ENCODE data around the gene SLC7A10.

SLC7A10 gene

DNA sequence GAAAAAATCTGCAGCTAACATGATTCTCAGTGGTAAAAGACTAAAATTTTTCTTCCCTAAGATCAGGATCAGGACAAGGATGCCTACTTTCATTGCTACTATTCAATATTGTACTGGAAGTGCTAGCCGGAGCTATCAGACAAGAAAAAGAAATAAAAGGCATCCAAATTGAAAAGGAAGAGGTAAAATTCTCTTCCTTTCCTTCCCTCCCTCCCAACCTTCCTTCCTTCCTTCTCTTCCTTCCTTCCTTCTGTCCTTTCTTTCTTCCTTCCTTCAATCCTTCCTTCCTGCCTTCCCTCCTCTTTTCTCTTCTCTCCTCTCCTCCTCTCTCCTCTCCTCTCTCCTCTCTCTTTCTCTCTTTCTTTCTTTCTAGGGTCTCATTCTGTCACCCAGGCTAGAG, 58.2 kb downstream of the SLC7A10 start:
- TF ChIP-seq, protein P1, sequence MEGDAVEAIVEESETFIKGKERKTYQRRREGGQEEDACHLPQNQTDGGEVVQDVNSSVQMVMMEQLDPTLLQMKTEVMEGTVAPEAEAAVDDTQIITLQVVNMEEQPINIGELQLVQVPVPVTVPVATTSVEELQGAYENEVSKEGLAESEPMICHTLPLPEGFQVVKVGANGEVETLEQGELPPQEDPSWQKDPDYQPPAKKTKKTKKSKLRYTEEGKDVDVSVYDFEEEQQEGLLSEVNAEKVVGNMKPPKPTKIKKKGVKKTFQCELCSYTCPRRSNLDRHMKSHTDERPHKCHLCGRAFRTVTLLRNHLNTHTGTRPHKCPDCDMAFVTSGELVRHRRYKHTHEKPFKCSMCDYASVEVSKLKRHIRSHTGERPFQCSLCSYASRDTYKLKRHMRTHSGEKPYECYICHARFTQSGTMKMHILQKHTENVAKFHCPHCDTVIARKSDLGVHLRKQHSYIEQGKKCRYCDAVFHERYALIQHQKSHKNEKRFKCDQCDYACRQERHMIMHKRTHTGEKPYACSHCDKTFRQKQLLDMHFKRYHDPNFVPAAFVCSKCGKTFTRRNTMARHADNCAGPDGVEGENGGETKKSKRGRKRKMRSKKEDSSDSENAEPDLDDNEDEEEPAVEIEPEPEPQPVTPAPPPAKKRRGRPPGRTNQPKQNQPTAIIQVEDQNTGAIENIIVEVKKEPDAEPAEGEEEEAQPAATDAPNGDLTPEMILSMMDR (IDR thresholded peaks at IDR 0.05), result no peak

DNA sequence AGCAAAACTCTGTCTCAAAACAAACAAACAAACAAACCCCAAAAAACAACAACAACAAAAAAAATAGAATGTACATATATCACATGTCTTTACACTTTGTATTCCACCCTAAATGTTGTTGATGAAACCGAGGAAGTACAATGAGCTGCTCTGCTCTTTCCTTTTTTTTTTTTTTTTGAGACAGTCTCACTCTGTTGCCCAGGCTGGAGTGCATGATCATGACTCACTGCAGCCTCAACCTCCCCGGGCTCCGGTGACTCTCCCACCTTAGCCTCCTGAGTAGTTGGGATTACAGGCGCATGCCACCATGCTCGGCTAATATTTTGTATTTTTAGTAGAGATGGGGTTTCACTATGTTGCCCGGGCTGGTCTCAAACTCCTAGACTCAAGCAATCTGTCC, 62.2 kb downstream of the SLC7A10 start:
- TF ChIP-seq, protein P1 (IDR thresholded peaks at IDR 0.05), result no peak

DNA sequence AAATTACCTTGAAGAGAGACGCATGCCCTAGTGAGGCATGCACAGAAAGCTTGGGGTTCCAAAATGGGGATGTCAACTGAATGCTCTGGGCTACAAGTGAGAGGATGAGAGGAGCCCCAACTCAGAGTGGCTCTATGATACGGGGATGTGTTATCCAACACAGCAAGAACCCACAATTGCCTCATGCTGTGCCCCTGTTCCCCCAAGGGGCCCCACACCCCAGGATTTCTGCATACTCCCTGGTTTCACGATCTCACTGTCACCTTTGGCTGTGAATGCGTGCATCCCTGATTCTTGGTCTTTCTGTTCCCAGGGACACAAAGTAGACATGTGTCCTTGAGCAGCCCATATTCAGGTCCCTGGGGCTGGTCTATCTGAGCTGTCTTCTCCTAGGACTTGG, 64.4 kb downstream of the SLC7A10 start:
- TF ChIP-seq, protein P1 (IDR thresholded peaks at IDR 0.05), result no peak

DNA sequence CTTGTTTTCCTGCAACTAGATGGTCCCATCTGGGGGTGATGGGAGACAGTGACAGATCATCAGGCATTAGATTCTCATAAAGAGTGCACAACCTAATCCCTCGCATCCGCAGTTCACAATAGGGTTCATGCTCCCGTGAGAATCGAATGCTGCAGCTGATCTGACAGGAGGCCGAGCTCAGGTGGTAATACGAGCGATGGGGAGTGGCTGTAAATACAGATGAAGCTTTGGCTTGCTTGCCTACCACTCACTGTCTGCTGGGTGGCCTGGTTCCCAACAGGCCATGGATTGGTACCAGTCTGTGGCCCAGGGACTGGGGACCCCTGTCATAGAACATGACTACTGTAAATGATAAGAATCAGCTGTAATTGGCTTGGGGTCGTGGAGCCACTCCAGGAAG, 65.8 kb downstream of the SLC7A10 start:
- TF ChIP-seq, protein P1 (IDR thresholded peaks at IDR 0.05), result no peak

DNA sequence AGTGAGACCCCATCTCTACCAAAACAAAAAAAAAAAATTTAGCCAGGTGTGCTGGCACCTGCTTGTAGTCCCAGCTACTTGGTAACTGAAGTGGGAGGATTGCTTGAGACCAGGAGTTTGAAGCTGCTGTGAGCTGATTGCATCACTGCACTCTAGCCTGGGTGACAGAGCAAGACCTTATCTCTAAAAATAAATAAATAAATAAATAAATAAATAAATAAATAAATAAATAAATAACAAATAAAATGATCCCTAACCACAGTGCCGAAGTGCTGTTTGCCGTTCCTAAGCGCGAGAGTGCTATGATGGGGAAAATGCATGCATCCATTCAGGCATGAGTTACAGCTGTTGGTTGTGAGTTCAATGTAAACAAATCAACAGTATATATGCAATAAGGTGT, 66.5 kb downstream of the SLC7A10 start:
- TF ChIP-seq, protein P1 (IDR thresholded peaks at IDR 0.05), result no peak
